GM12801 (cell line): ENCODE results near the gene RAMP2.

Experiments used
- TF ChIP-seq, protein P1 (sequence below): IDR thresholded peaks from one replicate; pipeline ENCODE4 v1.5.1; 2011; ENCODE audit warnings: control low read depth; ENCODE audit not compliant: insufficient read length; ENCODE audit errors: extremely low read depth

RAMP2 gene

DNA sequence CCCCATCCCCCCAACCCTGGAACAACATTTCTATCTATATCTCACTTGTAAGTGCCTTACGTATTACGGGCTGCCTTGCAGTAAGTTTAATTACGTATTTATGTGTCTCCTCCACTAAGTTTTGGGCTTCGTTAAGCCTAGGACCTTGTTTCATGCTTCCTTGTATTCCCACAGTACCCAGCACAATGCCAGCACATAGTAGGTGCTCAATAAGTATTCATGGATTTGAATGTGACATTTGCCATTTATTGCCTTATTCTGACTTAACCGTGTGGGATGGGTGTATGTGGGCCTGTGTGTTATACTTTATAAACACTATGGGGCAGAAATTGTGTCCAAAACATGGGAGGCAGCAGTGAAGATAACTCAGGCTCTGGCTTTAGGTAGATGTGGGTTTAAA lies 31.5 kb downstream of the RAMP2 start:
- TF ChIP-seq, protein P1, sequence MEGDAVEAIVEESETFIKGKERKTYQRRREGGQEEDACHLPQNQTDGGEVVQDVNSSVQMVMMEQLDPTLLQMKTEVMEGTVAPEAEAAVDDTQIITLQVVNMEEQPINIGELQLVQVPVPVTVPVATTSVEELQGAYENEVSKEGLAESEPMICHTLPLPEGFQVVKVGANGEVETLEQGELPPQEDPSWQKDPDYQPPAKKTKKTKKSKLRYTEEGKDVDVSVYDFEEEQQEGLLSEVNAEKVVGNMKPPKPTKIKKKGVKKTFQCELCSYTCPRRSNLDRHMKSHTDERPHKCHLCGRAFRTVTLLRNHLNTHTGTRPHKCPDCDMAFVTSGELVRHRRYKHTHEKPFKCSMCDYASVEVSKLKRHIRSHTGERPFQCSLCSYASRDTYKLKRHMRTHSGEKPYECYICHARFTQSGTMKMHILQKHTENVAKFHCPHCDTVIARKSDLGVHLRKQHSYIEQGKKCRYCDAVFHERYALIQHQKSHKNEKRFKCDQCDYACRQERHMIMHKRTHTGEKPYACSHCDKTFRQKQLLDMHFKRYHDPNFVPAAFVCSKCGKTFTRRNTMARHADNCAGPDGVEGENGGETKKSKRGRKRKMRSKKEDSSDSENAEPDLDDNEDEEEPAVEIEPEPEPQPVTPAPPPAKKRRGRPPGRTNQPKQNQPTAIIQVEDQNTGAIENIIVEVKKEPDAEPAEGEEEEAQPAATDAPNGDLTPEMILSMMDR = no peak

- TF ChIP-seq, protein P1 = no peak
These were observed 34.0 kb downstream of the RAMP2 start for GRCh38 chr17:42795061-42795460.

- TF ChIP-seq, protein P1 = no peak
These were observed 34.4 kb downstream of the RAMP2 start for GRCh38 chr17:42795465-42795864.

DNA sequence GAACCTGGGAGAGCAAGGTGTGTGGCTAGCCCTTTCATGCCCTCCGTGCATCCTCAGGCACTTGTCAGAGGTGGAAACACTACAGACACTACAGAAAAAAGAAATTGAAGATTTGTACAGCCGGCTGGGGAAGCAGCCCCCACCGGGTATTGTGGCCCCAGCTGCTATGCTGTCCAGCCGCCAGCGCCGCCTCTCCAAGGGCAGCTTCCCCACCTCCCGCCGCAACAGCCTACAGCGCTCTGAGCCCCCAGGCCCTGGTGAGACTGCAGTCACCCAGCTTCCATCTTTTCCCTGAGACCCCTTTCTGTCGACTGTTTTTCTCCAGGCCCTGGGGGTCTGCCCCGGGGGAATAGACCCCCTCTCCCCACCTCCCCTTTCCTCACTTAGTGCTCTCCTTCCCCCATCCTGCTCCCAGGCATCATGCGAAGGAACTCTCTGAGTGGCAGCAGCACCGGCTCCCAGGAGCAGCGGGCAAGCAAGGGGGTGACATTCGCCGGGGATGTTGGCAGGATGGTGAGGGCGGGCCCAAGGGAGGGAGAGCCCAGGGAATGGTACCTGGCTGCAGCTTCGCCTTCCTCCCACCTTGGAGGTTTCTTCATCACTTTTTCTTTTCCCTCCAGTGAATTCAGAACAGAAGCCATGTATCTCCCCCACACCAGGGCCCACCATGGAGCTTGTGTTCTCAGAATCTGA lies 35.2 kb downstream of the RAMP2 start:
- TF ChIP-seq, protein P1 = no peak

DNA sequence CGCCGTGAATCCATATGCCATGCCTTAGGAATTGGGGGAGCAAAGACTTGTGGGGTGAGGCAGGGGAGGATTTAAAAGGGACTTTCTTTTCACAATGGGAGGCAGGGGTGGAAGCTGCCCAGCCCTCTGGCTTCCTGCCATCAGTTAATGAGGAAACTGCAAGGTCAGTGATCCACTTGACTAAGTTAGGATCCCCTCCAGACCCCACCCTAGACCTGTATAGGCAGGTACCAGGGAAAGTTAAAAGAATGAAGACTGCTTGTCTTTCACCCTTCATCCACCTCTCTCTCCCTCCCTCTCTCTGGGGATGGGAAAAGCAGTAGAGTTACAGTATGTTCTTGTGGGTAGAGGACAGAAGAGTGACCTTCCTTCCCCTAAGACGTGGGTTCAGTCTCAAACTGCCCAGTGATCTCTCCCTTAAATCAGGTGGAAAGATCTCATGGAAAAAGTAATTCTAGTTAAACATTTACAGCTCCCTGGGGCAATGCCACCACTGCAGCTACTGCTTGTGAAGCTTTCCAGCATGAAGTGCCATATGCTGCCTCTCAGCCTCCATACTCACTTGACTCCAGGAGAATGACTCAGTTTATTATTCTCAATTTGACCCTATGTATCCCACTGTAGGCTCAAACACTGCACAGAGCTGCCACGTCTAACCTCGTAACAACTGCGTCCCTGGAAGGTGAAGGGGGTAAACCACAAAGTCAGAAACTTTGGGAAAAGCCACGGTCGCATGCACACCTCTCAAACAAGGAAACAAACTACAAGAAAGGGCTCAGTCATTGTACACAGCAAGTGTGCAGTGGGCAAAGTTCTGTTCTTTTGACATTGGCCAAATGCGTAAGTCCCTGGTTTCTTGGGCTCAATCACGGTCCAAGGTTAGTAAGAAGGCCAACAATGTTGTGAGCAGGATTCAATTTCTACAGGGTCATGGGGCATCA lies 36.3 kb downstream of the RAMP2 start:
- TF ChIP-seq, protein P1 = no peak

- TF ChIP-seq, protein P1 = no peak
These were observed 37.0 kb downstream of the RAMP2 start for GRCh38 chr17:42798011-42798382.
